AG04449 (cell line): Measurements from ENCODE around the gene PBX1.

Experiments used
- CTCF ChIA-PET: fragments of 350-600 bp; formaldehyde crosslinking; extraction: SDS; loops from one replicate; lab custom pipeline; 2021; ENCODE audit warnings: antibody characterized with exemption; lab: Yijun Ruan, JAX
- POLR2A ChIA-PET: fragments of 400-600, 350-600 bp; formaldehyde crosslinking; extraction: SDS; loops from one replicate; lab custom pipeline; 2020; ENCODE audit warnings: antibody characterized with exemption, inconsistent platforms; lab: Yijun Ruan, JAX
- DNase-seq: peaks from one replicate; pipeline ENCODE4 v3.0.0-alpha.2; 2010; ENCODE audit warnings: low read depth, low spot score
- H3K4me3 ChIP-seq: 2 replicates; pipeline ENCODE4 v1.5.1; 2011; ENCODE audit warnings: low read depth, mild to moderate bottlenecking, control low read depth, low read length
- TF ChIP-seq, protein P1 (sequence below): IDR thresholded peaks from one replicate; pipeline ENCODE4 v1.5.1; 2011; ENCODE audit warnings: mild to moderate bottlenecking, moderate library complexity, low read length, control low read depth, inconsistent platforms; ENCODE audit not compliant: insufficient read depth; ENCODE audit errors: missing control alignments

The PBX1 gene

DNA sequence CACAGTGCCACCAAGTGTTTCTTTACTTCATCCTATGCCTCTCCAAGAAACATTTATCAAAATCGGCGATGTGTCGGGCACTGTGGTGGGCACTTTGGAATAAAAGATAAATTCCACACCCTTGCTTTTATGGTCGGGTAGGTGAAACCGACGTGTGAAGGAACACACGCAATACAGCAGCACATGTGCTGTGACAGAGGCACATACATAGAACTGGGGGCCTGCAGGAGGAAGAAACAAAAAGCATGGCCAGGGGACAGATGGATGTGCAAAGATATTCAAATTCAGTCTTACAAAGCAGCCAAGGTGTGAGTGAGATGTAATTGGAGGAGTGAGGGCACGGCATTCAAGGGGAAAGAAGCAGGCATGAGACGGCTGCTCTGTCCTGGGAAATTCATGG is 282.0 kb downstream of the PBX1 start:
- DNase-seq: no peak
- no peak overlapping the region for H3K4me3 ChIP-seq
- ChIA-PET CTCF (no interaction called here), POLR2A (no interaction called here)
- TF ChIP-seq, protein P1, sequence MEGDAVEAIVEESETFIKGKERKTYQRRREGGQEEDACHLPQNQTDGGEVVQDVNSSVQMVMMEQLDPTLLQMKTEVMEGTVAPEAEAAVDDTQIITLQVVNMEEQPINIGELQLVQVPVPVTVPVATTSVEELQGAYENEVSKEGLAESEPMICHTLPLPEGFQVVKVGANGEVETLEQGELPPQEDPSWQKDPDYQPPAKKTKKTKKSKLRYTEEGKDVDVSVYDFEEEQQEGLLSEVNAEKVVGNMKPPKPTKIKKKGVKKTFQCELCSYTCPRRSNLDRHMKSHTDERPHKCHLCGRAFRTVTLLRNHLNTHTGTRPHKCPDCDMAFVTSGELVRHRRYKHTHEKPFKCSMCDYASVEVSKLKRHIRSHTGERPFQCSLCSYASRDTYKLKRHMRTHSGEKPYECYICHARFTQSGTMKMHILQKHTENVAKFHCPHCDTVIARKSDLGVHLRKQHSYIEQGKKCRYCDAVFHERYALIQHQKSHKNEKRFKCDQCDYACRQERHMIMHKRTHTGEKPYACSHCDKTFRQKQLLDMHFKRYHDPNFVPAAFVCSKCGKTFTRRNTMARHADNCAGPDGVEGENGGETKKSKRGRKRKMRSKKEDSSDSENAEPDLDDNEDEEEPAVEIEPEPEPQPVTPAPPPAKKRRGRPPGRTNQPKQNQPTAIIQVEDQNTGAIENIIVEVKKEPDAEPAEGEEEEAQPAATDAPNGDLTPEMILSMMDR: no peak

DNA sequence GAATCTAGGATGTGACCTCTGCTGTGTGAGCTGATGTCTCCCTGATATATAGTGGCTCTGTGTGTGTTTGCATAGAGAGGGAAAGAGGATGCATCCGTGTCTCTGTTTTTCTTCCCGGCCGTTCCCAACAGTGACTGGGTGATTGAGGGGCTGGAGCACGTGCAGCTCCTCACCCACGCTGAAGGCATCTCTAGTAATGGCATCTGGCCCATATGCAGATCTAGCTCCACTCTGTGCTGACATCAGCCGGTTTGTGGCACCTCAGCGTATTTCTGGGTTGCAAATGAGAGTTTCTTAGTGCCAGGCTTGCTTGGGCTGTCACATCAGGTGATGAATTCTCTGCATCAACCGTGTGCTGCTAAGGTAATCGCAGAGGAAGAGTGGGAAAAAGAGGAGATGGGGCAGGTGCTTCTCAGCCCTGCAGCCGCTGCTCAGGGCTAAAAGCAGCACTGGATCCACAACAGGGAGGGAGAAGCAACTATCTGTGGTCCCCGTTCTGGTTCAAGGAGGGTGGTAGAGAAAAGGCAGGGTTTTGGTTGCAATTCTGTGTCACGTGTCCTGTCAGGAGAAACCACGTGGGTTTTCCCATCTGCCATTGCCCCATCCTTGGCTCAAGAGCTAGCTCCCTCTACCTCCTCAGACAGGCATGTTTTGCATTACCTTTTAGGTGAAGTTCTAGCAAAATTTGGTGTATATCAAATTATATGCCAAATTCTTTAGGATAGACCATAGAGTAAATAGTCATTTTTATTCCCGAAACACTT is 282.9 kb downstream of the PBX1 start:
- H3K4me3 ChIP-seq: no peak overlapping the region
- TF ChIP-seq, protein P1: no peak
- no peak for DNase-seq
- CTCF ChIA-PET: no interaction called here
- POLR2A ChIA-PET: no interaction called here

DNA sequence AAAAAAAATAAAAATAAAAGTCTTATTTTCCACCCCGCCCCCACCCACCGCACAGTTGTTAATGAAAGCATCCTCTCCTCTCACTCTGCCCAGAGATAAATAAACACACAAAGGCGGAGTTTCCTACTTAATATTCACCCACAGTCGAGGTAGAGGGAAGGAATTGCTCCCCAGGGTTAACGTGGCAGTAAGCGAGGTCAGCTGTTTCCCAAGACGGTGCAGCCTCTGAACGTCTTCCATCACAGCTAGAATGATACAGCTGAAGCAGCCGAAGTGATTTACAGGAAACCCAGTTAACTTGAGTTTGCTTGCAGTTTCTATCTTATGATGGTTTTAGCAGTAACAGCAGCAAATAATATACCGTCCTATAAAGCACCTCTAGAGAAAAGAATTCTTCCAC is 283.9 kb downstream of the PBX1 start:
- ChIA-PET POLR2A (no interaction called here), CTCF (interaction anchor here (1.0 kb wide), 1 partner anchor 10 kb away, joined by 3 read pairs; no protein-coding TSS in a partner anchor)
- H3K4me3 ChIP-seq: no peak overlapping the region
- TF ChIP-seq, protein P1: no peak
- DNase-seq: no peak

DNA sequence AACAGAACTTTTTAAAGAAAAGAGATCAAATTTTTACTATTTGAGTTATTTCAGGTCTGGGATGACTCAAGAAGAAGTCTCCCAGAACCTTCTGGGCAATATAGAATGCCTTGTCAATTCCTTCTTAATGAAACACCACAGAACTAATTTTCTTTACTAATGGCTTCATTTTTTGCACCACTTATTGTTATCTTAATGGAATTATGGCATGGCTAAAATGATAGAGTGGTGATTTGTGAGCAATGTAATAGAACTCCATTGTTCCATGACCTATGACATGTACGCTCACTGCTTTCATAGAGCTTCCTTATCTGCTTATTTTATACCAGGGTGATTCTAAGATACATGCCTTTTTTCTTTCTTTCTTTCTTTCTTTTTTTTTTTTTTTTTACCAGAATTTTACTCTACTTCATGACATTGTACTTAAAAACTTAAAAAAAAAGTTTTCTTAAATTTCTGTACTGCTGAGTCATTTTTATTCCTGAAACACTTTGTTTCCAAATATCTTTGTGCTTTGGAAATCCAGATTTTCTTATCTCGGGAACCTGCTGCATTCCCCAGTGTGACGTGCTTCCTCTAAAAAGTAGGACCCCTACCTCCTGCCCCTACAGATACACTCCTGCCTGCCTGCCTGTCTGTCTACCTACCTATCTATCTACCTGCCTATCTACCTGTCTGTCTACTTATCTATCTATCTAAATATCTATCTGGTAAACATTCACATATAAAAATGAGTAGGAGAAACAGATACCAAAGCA is 284.9 kb downstream of the PBX1 start:
- ChIA-PET POLR2A (no interaction called here), CTCF (no interaction called here)
- TF ChIP-seq, protein P1: no peak
- no peak overlapping the region for H3K4me3 ChIP-seq
- no peak for DNase-seq

DNA sequence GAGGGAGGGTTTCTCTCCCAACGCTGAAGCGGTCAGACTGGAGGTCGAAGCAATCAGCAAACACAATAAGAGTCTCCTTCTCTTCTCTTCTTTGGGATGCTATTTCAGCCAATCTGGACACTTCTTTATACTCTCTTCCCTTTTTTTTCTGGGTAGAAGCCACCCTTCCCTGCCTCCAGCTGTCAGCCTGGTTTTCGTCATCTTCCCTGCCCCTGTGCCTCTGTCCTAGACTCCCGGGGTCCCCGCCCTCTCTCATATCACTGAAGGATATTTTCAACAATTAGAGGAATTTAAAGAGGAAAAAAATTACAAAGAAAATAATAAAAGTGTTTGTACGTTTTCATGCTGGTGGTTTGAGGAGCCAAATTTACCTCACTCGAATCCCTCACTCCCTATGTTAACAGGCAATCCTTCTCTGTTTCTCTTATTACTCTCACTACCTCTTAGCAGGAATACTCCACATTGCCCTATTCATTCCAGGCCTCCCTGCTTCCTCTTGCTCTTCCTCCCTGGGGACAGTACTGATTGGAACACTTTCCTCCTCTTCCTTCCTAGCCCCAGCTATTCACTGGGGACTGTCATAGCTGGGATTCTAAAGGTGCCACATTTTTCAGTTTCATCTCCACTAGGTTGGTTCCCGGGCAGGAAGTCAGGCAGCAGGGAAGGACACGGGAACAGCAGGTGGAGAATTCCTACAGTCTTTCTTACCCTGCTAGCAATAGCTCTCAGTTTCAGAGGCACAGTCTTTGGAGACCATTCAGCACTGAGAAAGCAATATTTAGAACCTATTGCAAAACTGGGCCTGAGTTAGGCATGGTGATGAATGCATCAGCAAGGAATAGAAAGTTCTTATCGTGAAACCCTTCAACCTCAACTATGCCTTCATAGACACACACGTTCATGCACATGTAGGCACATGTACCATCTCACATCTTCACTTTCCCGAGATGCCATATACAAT is 288.0 kb downstream of the PBX1 start:
- POLR2A ChIA-PET: no interaction called here
- TF ChIP-seq, protein P1: no peak
- CTCF ChIA-PET: no interaction called here
- no peak for DNase-seq
- no peak overlapping the region for H3K4me3 ChIP-seq

DNA sequence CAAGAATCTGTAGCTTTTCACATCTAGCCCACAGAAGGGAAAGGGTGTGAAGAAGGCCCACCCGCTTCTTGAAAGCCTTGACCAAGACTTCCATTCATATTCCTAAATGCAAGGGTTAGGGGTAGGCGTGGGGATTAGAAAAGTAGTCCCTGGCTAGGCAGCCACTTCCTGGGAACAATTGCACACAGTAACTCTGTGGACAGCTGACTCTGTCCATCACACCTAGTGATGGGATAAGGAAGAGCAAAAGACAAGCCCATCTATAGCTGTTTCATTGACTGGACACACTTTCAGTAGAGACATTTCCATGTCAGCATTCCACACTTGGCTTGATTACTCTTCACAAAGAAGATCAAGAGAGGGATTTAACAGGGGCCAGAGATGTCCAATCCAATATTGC is 294.2 kb downstream of the PBX1 start:
- no peak overlapping the region for H3K4me3 ChIP-seq
- ChIA-PET CTCF (no interaction called here), POLR2A (no interaction called here)
- TF ChIP-seq, protein P1: no peak
- DNase-seq: no peak
